Epithelial cell of esophagus (primary cell): ENCODE results near the gene CYB5B.
"Not testable (repeated sequence)": the region's sequence is repeated elsewhere in the genome, so short reads cannot be mapped to it uniquely, and the experiment has no call there.

Experiments
- DNase-seq: peaks from one replicate; pipeline ENCODE4 v3.0.0; 2010; ENCODE audit warnings: low read depth
- H3K4me3 ChIP-seq: 2 replicates; pipeline ENCODE4 v1.5.1; 2011; ENCODE audit warnings: mild to moderate bottlenecking, low read length, control low read depth
- CTCF ChIP-seq: IDR thresholded peaks from 2 replicates; pipeline ENCODE4 v1.5.1; 2011; ENCODE audit warnings: low read depth, mild to moderate bottlenecking, low read length, control low read depth, inconsistent platforms; ENCODE audit not compliant: insufficient read depth; ENCODE audit errors: missing control alignments

The CYB5B gene

GRCh38 chr16:69434066-69434465 is 9.6 kb downstream of the CYB5B start:
- no peak for DNase-seq
- no peak for TF ChIP-seq CTCF

DNA sequence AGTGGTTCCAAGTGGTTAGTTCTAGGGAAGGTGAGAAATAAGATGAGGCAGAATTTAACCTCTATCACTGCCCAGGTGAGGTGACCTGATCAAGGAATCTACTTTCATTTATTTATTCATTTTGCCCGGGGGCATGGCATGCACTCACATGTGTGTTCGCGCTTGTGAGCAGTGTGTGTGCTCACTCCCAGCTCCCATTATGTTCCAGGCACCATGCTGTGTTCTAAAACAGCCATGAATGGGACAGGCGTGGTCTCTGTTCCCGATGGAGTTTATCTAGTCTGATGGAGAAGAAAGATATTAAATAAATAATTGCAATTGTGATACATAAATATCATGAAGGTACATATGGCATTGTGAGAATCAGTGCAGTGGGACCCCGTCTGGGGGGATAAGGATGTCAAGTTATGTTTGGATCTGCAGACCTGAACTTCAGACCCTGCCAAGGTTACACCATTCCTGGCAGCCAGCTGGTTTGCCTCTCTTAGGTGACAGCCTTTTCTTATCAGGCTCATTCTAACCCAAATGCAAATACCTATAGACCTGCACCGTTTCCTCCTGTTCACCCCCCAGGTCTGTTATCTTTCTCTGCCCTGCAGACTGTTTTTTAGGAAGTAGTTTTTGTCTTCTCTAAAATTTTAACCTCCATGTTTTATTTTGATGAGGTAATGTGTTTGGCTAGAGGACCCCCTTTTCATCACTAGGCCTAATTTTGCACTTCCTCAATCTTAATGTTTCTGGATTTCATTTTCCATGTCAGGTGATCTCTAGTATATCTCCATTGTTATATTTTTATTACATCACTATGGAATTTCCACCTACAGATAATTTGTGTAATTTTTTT is 11.8 kb downstream of the CYB5B start:
- no peak for DNase-seq
- no peak for TF ChIP-seq CTCF
- H3K4me3 ChIP-seq, result no peak overlapping the region

More at GRCh38 chr16:69434066-69434465, 9.6 kb downstream of the CYB5B start:
- H3K4me3 ChIP-seq, result no peak overlapping the region

GRCh38 chr16:69436896-69437295 is 12.5 kb downstream of the CYB5B start:
- H3K4me3 ChIP-seq, result no peak overlapping the region
- DNase-seq, result no peak
- TF ChIP-seq CTCF, result no peak

DNA sequence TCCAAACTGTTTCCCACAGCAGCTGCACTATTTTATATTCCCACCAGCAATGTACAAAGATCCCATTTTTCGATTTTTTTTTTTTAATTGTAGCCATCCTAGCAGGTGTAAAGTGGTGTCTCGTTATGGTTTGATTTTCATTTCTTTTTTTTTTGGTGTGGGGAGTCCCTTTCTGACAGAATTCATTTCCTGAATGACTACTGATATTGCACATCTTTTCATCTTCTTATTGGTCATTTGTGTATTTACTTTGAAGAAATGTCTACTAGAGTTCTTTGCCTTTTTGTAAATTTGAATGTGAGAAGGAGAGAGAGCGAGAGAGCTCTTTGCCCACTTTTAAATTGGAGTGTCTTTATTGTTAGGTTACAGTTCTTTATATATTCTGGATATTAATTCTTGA is 14.0 kb downstream of the CYB5B start:
- TF ChIP-seq CTCF, result no peak
- H3K4me3 ChIP-seq, result no peak overlapping the region
- DNase-seq, result no peak

DNA sequence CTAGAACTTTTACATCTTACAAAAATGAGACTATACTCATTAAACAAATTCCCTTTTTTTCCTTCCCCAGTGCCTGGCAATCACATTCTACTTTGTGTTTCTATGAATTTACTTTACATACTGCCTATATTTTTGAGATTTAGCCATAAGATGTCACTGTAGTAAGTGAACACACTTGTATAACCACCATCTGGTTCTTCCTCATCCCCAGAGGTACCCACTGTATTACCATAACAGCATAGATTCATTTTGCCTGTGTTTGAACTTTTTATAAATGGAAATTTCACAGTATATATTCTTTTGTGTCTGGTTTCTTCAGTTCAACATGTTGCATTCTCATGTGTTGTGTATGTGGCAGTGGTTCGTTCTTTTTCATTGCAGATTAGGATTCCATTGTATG is 15.8 kb downstream of the CYB5B start:
- H3K4me3 ChIP-seq, result no peak overlapping the region
- DNase-seq, result no peak
- no peak for TF ChIP-seq CTCF

DNA sequence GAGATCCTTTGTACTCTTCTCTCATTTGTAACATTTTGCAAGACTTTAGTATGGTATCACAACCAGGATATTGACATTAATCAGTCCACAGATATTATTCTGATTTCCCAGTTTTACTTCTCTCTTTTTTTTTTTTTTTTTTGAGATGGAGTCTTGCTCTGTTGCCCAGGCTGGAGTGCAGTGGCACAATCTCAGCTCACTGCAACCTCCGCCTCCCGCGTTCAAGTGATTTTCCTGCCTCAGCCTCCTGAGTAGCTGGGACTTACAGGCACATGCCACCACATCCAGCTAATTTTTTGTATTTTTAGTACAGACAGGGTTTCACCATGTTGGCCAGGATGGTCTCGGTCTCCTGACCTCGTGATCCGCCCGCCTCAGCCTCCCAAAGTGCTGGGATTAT is 16.6 kb downstream of the CYB5B start:
- H3K4me3 ChIP-seq, DNase-seq: not testable (repeated sequence)

GRCh38 chr16:69443927-69444631 is 19.7 kb downstream of the CYB5B start:
- TF ChIP-seq CTCF, result no peak
- no peak overlapping the region for H3K4me3 ChIP-seq
- peak; percentile 43 for DNase-seq
